HG03439 (cell line): ENCODE results near the gene ATG16L1.
A peak's percentile ranks its signal among the peaks of the same experiment; 100 is the strongest.

Experiments
- ATAC-seq: cut with Tn5 transposase; IDR thresholded peaks from one replicate; pipeline ENCODE4 v1.9.1; 2021; ENCODE audit warnings: mild to moderate bottlenecking, moderate library complexity; ENCODE audit not compliant: unreplicated experiment

Gene ATG16L1

GRCh38 chr2:233258211-233258610 lies 6.7 kb downstream of the ATG16L1 start:
- no peak for ATAC-seq

DNA sequence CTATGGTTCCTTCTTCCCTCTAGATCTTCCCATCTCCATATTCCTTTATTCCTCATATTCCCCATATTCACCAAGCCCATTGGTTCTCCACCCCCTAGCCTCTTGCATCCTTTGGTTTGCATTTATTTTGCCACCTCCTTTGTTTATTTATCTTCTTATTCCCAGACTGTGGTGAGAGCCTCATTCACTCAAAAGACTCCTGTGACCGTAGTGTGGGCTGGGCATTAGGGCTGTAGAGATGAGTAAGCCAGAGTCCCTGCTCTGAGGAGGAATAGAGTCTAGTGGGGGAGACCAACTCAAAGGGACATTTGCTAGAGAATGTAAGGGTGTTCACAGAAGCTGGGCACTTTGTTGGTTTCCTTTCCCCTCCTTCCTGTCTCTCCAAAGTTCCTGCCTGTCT lies 8.3 kb downstream of the ATG16L1 start:
- no peak for ATAC-seq

DNA sequence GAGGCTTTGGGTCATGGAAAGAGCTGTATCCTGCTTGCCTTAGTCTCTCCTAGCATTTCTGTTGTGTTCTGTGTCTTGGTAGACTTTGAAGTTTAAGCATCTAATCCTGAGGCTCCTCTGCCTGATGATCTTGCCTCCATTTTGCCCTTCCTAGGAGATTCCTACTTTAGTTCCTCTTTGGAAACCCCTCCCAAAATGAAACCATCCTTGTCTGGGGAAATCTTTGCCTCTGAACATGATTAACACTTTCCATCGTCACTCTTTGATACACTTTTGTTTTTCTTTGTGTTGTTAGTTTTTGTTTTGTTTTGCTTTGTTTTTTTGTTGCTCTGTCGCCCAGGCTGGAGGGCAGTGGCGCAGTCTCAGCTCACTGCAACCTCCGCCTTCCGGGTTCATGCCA lies 9.2 kb downstream of the ATG16L1 start:
- no peak for ATAC-seq

- peak; percentile 67 for ATAC-seq
These were observed 10.5 kb downstream of the ATG16L1 start for GRCh38 chr2:233261819-233262555.

GRCh38 chr2:233262562-233262961 lies 11.1 kb downstream of the ATG16L1 start:
- ATAC-seq: no peak

DNA sequence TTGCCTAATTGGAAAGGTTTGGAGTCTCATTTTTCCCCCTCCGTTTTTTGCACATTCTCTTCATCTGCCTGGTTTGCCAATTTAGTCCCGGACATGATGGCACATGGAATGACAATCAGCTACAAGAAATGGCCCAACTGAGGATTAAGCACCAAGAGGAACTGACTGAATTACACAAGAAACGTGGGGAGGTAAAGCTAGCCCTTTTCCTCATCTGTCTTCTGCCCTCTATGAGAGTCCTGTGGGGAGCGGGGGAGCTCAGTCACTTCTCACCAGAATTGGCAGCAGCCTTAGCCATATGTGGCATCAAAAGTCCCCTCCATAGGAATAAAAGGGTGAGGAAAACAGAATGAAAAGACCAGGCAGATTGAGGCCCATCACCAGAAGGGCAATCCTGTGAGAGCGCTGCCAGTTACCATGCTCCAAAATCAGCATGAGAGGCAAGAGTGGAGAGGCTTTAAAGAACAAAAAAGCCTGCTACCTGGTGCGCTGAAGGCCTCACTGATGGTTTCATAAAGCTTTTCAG lies 11.6 kb downstream of the ATG16L1 start:
- ATAC-seq: no peak

- no peak for ATAC-seq
These were observed 13.2 kb downstream of the ATG16L1 start for GRCh38 chr2:233264667-233265066.

GRCh38 chr2:233265899-233266431 lies 14.5 kb downstream of the ATG16L1 start:
- no peak for ATAC-seq

DNA sequence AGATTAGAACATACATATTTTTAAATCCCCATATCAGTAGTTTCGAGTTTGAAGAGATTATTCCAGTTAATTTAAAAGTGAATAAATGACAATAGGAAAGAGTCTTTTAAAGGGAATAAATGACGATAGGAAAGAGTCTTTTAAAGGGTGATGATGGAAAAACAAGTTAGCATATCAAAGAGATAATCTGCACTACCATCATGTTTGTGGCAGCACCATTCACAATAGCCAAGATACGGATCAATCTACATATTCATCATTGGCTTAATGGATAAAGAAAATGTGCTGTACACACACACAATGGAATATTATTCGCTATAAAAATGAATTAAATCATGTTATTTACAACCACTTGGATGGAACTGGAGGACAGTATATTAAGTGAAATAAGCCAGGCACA lies 15.0 kb downstream of the ATG16L1 start:
- no peak for ATAC-seq

DNA sequence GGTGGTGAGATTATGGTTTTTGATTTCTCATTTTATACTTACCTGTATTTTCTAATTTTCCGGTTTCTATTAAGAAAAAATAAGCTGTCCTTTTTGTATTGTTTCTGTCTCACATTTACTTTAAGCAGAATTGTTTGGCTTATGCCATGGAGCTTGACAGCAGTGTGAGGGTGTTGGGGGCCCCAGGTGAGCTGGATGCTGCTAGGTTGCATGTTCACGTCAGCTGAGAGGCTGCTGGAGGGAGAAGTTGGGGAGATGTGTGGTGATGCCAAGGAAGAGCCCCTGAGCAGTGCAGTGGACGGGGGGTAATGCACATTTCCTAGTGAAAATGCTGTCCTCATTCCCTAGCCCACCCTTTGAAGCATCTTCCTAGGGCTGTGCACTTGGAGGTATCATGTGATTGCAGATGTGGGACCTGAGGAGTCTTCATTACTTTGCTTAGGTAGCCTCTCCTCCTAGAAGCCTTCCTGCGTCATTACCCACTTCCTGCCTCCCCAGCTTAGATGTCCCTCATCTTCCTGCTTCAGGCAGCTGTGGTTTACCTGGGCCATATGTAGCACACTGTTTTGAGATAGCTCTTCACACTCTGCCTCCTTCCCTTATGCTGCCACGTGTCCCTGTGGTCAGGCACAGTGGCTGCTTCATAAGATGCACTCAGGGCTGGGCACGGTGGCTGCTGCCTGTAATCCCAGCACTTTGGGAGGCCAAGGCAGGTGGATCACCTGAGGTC lies 16.2 kb downstream of the ATG16L1 start:
- peak; percentile 65 for ATAC-seq

GRCh38 chr2:233270366-233270765 lies 18.9 kb downstream of the ATG16L1 start:
- no peak for ATAC-seq

DNA sequence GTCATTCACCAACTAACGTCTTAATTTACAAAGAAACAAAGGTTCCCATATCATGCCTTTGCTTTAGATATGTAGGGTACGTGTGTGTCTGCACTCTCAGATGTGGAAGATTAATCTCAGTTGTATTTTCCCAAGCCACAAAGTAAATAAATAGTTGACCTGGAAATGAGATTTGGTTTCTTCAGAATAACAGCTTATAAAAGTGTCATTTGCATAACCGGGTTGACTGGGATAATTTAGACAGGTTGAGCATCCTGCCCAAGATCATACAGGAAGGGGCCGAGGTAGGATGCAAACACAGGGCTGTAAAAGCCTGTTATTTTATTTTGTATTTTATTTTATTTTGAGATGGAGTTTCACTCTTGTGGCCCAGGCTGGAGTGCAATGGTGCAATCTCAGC lies 19.5 kb downstream of the ATG16L1 start:
- ATAC-seq: no peak

DNA sequence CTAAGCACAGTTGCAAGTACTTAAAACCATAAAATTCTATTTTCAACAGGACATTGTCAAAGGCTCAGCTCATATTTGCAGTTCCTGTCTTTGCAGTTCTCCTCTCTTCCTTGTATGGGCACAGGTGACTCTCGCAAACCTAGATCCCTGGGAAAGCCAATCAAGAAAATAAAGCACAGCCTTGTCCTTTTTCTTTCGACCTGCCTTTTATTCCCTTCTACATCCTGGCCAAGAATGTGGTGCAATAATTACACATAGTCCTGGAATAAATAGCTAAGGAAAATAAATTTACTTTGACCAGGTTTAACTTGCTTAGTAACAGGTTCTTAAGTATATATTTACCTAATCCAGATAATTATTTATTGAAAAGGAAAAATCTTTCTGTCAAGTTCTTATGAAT lies 20.2 kb downstream of the ATG16L1 start:
- no peak for ATAC-seq

DNA sequence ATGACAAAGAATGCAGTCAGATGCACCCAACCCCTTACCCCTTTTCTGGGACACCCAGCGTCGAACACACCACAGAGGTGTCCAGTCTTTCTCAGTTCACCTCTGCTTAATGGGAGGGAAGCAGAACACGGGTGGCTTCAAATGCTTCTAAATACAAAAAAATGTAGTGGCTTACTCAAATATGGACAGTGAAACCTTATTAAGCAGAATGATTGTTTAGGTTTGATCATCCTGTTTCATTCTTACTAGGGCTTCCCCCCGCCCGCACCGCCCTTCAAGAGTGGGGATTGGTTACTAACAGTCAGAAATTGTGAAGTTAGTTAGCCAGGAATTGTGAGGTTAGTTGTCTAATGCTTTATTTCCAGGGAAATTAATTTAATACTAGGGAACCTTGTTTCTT lies 21.6 kb downstream of the ATG16L1 start:
- ATAC-seq: no peak

GRCh38 chr2:233275223-233275622 lies 23.8 kb downstream of the ATG16L1 start:
- no peak for ATAC-seq

GRCh38 chr2:233278921-233279320 lies 27.4 kb downstream of the ATG16L1 start:
- ATAC-seq: no peak

DNA sequence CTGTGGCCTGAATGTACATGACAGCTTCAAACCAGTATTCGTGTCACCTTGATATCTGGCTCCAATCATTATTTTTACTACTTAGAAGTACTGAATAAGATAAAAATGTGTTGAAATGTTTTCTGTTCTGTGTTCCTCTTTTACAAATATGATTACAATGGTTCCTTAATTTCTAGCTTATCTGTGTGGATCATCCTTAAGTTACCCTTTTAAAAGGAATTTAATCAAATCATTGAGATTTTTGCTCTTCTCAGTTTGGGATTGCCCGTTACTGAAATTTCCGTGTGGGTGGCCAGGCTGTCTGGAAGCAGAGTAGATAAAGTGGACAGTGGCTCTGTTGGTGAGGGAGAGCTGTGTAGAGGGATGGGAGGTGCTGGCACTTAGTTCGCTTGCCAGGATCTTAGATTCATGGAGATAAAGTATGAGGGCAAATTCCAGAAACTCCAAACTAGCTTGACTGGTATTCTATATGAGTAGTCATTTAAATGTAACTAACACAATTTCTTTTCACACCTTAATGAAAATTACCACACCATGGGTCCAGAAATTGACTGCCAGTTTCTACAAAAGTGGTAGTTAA lies 28.7 kb downstream of the ATG16L1 start:
- ATAC-seq: no peak

GRCh38 chr2:233281553-233281952 lies 30.1 kb downstream of the ATG16L1 start:
- no peak for ATAC-seq

GRCh38 chr2:233281992-233282603 lies 30.6 kb downstream of the ATG16L1 start:
- no peak for ATAC-seq

- no peak for ATAC-seq
These were observed 34.4 kb downstream of the ATG16L1 start for GRCh38 chr2:233285921-233286320.

DNA sequence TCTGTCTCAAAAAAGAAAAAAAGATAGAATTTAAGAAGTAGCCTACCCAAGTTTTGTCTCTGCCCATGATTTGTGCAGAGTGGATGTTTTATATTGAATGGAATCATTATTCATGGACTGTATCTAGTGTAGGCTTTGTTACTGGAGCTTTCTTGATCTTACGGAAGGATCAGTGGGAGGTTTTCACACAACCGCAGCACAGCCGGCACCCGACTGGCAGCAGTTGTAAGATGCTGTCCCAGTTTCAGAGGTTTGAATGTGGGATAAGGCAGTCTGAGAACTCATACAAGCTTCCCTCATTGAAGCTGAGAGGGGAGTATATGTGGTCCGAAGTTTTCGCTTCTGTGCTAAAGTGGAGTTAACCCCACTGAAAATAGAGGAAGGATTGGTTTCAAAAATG lies 36.4 kb downstream of the ATG16L1 start:
- no peak for ATAC-seq
